Renal cortex interstitium (tissue), 11 donors: Measurements from ENCODE around the gene MYO5A. TPM values are rescaled to one million over a fixed set of nuclear protein-coding genes. Genes with fewer than 3 reads are reported as not detected.
"Not testable (repeated sequence)": the region's sequence is repeated elsewhere in the genome, so short reads cannot be mapped to it uniquely, and the experiment has no call there.

Experiments used
- DNase-seq, 11 donors: peaks; one replicate each; pipeline ENCODE4 v3.0.0-alpha.2; 2013; ENCODE audit warnings: low read depth in 9 of 11, low spot score in 4 of 11; ENCODE audit errors: extremely low read depth in 1 of 11
- polyA plus RNA-seq, 3 donors: library from polyadenylated mRNA; unstranded; fragments of 120-200 nt; gene quantifications; one replicate each; pipeline ENCODE4 v1.2.1, GENCODE V29; 2013; ENCODE audit not compliant: insufficient read length in 3 of 3

Gene MYO5A
- polyA plus RNA-seq, 3 donors = 7.4 to 9.7 (median 9.6) TPM

- DNase-seq = no peak
Measured at GRCh38 chr15:52486003-52486996, 42.4 kb downstream of the MYO5A start.

- no peak for DNase-seq
Measured at GRCh38 chr15:52485290-52485689, 43.4 kb downstream of the MYO5A start.

- DNase-seq = no peak
Measured at GRCh38 chr15:52483707-52484106, 45.0 kb downstream of the MYO5A start.

GRCh38 chr15:52481915-52482314, 46.8 kb downstream of the MYO5A start:
- no peak for DNase-seq

- no peak for DNase-seq
Measured at GRCh38 chr15:52480990-52481389, 47.7 kb downstream of the MYO5A start.

GRCh38 chr15:52466716-52467115, 62.0 kb downstream of the MYO5A start:
- DNase-seq = no peak

- DNase-seq = no peak
Measured at GRCh38 chr15:52466134-52466701, 62.5 kb downstream of the MYO5A start.

GRCh38 chr15:52464478-52464877, 64.2 kb downstream of the MYO5A start:
- DNase-seq = no peak

- no peak for DNase-seq
Measured at GRCh38 chr15:52464040-52464439, 64.6 kb downstream of the MYO5A start.

GRCh38 chr15:52463638-52464037, 65.0 kb downstream of the MYO5A start:
- no peak for DNase-seq

- no peak for DNase-seq
Measured at GRCh38 chr15:52462806-52463360, 65.8 kb downstream of the MYO5A start.

- not testable (repeated sequence) for DNase-seq
Measured at GRCh38 chr15:52459701-52460100, 69.0 kb downstream of the MYO5A start.

- not testable (repeated sequence) for DNase-seq
Measured at GRCh38 chr15:52459265-52459664, 69.4 kb downstream of the MYO5A start.

- DNase-seq = no peak
Measured at GRCh38 chr15:52448011-52448890, 80.4 kb downstream of the MYO5A start.

GRCh38 chr15:52445954-52446353, 82.7 kb downstream of the MYO5A start:
- DNase-seq = no peak

- no peak for DNase-seq
Measured at GRCh38 chr15:52445553-52445952, 83.1 kb downstream of the MYO5A start.

- not testable (repeated sequence) for DNase-seq
Measured at GRCh38 chr15:52443205-52443604, 85.5 kb downstream of the MYO5A start.

- no peak for DNase-seq
Measured at GRCh38 chr15:52441841-52442240, 86.8 kb downstream of the MYO5A start.

GRCh38 chr15:52440946-52441345, 87.7 kb downstream of the MYO5A start:
- DNase-seq = no peak
